ENCODE results near the gene CTSH.
A peak's percentile ranks its signal among the peaks of the same experiment; 100 is the strongest.
"Not testable (repeated sequence)": the region's sequence is repeated elsewhere in the genome, so short reads cannot be mapped to it uniquely, and the experiment has no call there.

CTSH gene

GRCh38 chr15:78928176-78928575, 16.7 kb downstream of the CTSH start:
- H3K27me3 Mint-ChIP-seq; intact Hi-C loops (cut with micrococcal nuclease); H3K9me3 Mint-ChIP-seq; H3K4me3 Mint-ChIP-seq: not testable (repeated sequence)
- Mint-ChIP-seq H3K4me1 (ENCODE audit: low read depth) (peaks cover 94% of the 10 kb centered on the region), H3K27ac (peak overlapping the region; percentile 79), H3K36me3 (ENCODE audit: low read depth) (peaks cover 100% of the 10 kb centered on the region)

- Mint-ChIP-seq H3K36me3 (ENCODE audit: low read depth) (peaks cover 100% of the 10 kb centered on the region), H3K27ac (peak overlapping the region; percentile 79)
Measured at GRCh38 chr15:78927077-78927790, 17.6 kb downstream of the CTSH start.

GRCh38 chr15:78925956-78926743, 18.7 kb downstream of the CTSH start:
- intact Hi-C loops (cut with micrococcal nuclease) = no loop called here
- no peaks in the 10 kb centered on the region for H3K9me3 Mint-ChIP-seq
- no peak overlapping the region for H3K4me3 Mint-ChIP-seq
- peak overlapping the region; percentile 79 for H3K27ac Mint-ChIP-seq
- no peaks in the 10 kb centered on the region for H3K27me3 Mint-ChIP-seq
- peaks cover 100% of the 10 kb centered on the region for H3K36me3 Mint-ChIP-seq (ENCODE audit: low read depth)
- H3K4me1 Mint-ChIP-seq (ENCODE audit: low read depth) = peaks cover 93% of the 10 kb centered on the region

More at GRCh38 chr15:78927077-78927790, 17.6 kb downstream of the CTSH start:
- intact Hi-C loops (cut with micrococcal nuclease) = no loop called here
- H3K4me1 Mint-ChIP-seq (ENCODE audit: low read depth) = peaks cover 93% of the 10 kb centered on the region
- H3K27me3 Mint-ChIP-seq = no peaks in the 10 kb centered on the region
- H3K4me3 Mint-ChIP-seq = no peak overlapping the region
- no peaks in the 10 kb centered on the region for H3K9me3 Mint-ChIP-seq

GRCh38 chr15:78925076-78925624, 19.7 kb downstream of the CTSH start:
- Mint-ChIP-seq H3K4me1 (ENCODE audit: low read depth) (peaks cover 86% of the 10 kb centered on the region), H3K27ac (peak overlapping the region; percentile 58), H3K9me3 (no peaks in the 10 kb centered on the region), H3K27me3 (no peaks in the 10 kb centered on the region), H3K36me3 (ENCODE audit: low read depth) (peaks cover 96% of the 10 kb centered on the region), H3K4me3 (no peak overlapping the region)
- intact Hi-C loops (cut with micrococcal nuclease) = no loop called here

GRCh38 chr15:78923480-78924360, 21.1 kb downstream of the CTSH start:
- Mint-ChIP-seq H3K9me3 (no peaks in the 10 kb centered on the region), H3K36me3 (ENCODE audit: low read depth) (peaks cover 96% of the 10 kb centered on the region), H3K27me3 (no peaks in the 10 kb centered on the region), H3K4me1 (ENCODE audit: low read depth) (peaks cover 71% of the 10 kb centered on the region), H3K4me3 (no peak overlapping the region), H3K27ac (peak overlapping the region; percentile 58)
- intact Hi-C loops (cut with micrococcal nuclease) = no loop called here

- H3K9me3 Mint-ChIP-seq = no peaks in the 10 kb centered on the region
- no peaks in the 10 kb centered on the region for H3K27me3 Mint-ChIP-seq
- intact Hi-C loops (cut with micrococcal nuclease) = no loop called here
- no peak overlapping the region for H3K4me3 Mint-ChIP-seq
- H3K27ac Mint-ChIP-seq = peak overlapping the region; percentile 60
- peaks cover 64% of the 10 kb centered on the region for H3K4me1 Mint-ChIP-seq (ENCODE audit: low read depth)
- H3K36me3 Mint-ChIP-seq (ENCODE audit: low read depth) = peaks cover 96% of the 10 kb centered on the region
Measured at GRCh38 chr15:78923015-78923414, 21.8 kb downstream of the CTSH start.

GRCh38 chr15:78922527-78922926, 22.3 kb downstream of the CTSH start:
- intact Hi-C loops (cut with micrococcal nuclease) = no loop called here
- Mint-ChIP-seq H3K4me1 (ENCODE audit: low read depth) (peaks cover 63% of the 10 kb centered on the region), H3K36me3 (ENCODE audit: low read depth) (peaks cover 96% of the 10 kb centered on the region), H3K4me3 (no peak overlapping the region), H3K9me3 (no peaks in the 10 kb centered on the region), H3K27ac (peak overlapping the region; percentile 60), H3K27me3 (no peaks in the 10 kb centered on the region)

- Mint-ChIP-seq H3K36me3 (ENCODE audit: low read depth) (peaks cover 92% of the 10 kb centered on the region), H3K4me1 (ENCODE audit: low read depth) (peaks cover 62% of the 10 kb centered on the region)
Measured at GRCh38 chr15:78921940-78922339, 22.9 kb downstream of the CTSH start.

GRCh38 chr15:78921517-78921916, 23.3 kb downstream of the CTSH start:
- no peaks in the 10 kb centered on the region for H3K27me3 Mint-ChIP-seq
- no peak overlapping the region for H3K4me3 Mint-ChIP-seq
- H3K36me3 Mint-ChIP-seq (ENCODE audit: low read depth) = peaks cover 92% of the 10 kb centered on the region
- H3K9me3 Mint-ChIP-seq = no peaks in the 10 kb centered on the region
- peaks cover 62% of the 10 kb centered on the region for H3K4me1 Mint-ChIP-seq (ENCODE audit: low read depth)
- peak overlapping the region; percentile 60 for H3K27ac Mint-ChIP-seq
- intact Hi-C loops (cut with micrococcal nuclease) = no loop called here

More at GRCh38 chr15:78921940-78922339, 22.9 kb downstream of the CTSH start:
- H3K4me3 Mint-ChIP-seq = no peak overlapping the region
- intact Hi-C loops (cut with micrococcal nuclease) = no loop called here
- H3K27ac Mint-ChIP-seq = peak overlapping the region; percentile 60
- no peaks in the 10 kb centered on the region for H3K27me3 Mint-ChIP-seq
- no peaks in the 10 kb centered on the region for H3K9me3 Mint-ChIP-seq

- no peaks in the 10 kb centered on the region for H3K27me3 Mint-ChIP-seq
- H3K9me3 Mint-ChIP-seq = no peaks in the 10 kb centered on the region
- peaks cover 73% of the 10 kb centered on the region for H3K36me3 Mint-ChIP-seq (ENCODE audit: low read depth)
Measured at GRCh38 chr15:78917888-78918287, 27.0 kb downstream of the CTSH start.

GRCh38 chr15:78916088-78916487, 28.8 kb downstream of the CTSH start:
- Mint-ChIP-seq H3K27ac (peak overlapping the region; percentile 78), H3K9me3 (no peaks in the 10 kb centered on the region), H3K4me1 (ENCODE audit: low read depth) (peaks cover 65% of the 10 kb centered on the region), H3K27me3 (no peaks in the 10 kb centered on the region), H3K36me3 (ENCODE audit: low read depth) (peaks cover 73% of the 10 kb centered on the region), H3K4me3 (no peak overlapping the region)
- intact Hi-C loops (cut with micrococcal nuclease) = no loop called here

More at GRCh38 chr15:78917888-78918287, 27.0 kb downstream of the CTSH start:
- H3K27ac Mint-ChIP-seq = peak overlapping the region; percentile 87
- intact Hi-C loops (cut with micrococcal nuclease) = no loop called here
- H3K4me3 Mint-ChIP-seq = no peak overlapping the region
- H3K4me1 Mint-ChIP-seq (ENCODE audit: low read depth) = peaks cover 64% of the 10 kb centered on the region

- H3K4me1 Mint-ChIP-seq (ENCODE audit: low read depth) = peaks cover 69% of the 10 kb centered on the region
- intact Hi-C loops (cut with micrococcal nuclease) = no loop called here
- H3K4me3 Mint-ChIP-seq = peak overlapping the region; percentile 40
- H3K36me3 Mint-ChIP-seq (ENCODE audit: low read depth) = peaks cover 73% of the 10 kb centered on the region
- no peaks in the 10 kb centered on the region for H3K9me3 Mint-ChIP-seq
- H3K27ac Mint-ChIP-seq = peak overlapping the region; percentile 78
- no peaks in the 10 kb centered on the region for H3K27me3 Mint-ChIP-seq
Measured at GRCh38 chr15:78915341-78916087, 29.3 kb downstream of the CTSH start.
